ENCODE data around the gene NR5A1. TPM values are rescaled to one million over a fixed set of nuclear protein-coding genes. Genes with fewer than 3 reads are reported as not detected.

The NR5A1 gene
- total RNA-seq, 4 donors from 2014 or later, result not detected

DNA sequence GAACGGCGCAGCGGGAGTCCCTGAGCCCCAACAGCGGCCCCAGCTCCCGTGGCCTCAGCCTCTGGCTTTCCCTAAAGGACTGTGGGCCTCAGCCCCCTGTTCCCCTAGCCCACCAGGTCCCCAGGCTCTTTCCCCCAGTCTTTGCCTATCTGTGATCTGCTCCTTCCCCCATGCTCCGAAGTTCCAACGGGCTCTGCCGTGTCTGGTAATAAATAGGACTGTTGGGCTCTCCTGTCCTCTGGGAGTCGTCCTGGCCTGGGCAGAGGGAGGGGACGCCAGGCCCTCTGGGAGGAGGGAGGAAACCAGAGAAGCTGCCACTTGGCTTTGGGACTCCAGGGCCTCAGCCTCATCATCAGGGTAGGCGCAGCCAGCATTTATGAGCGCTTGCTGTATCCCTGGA lies 28.8 kb downstream of the NR5A1 start:
- 40% methylated on average over 7 of the region's 12 CpGs for WGBS
- TF ChIP-seq EP300 (IDR thresholded peaks at IDR 0.05), result no peak
- no peak for TF ChIP-seq POLR2A (IDR thresholded peaks at IDR 0.05)
- TF ChIP-seq POLR2AphosphoS5 (IDR thresholded peaks at IDR 0.05), result no peak
- TF ChIP-seq, protein P1, sequence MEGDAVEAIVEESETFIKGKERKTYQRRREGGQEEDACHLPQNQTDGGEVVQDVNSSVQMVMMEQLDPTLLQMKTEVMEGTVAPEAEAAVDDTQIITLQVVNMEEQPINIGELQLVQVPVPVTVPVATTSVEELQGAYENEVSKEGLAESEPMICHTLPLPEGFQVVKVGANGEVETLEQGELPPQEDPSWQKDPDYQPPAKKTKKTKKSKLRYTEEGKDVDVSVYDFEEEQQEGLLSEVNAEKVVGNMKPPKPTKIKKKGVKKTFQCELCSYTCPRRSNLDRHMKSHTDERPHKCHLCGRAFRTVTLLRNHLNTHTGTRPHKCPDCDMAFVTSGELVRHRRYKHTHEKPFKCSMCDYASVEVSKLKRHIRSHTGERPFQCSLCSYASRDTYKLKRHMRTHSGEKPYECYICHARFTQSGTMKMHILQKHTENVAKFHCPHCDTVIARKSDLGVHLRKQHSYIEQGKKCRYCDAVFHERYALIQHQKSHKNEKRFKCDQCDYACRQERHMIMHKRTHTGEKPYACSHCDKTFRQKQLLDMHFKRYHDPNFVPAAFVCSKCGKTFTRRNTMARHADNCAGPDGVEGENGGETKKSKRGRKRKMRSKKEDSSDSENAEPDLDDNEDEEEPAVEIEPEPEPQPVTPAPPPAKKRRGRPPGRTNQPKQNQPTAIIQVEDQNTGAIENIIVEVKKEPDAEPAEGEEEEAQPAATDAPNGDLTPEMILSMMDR (IDR thresholded peaks at IDR 0.05), result no peak
- no peak for DNase-seq (ENCODE audit: low spot score in 2 of 2)
- Histone ChIP-seq H3K27me3 (peaks cover 83% of the 10 kb centered on the region), H3K27ac (no peak overlapping the region), H3K9me3 (no peaks in the 10 kb centered on the region), H3K4me3 (no peak overlapping the region), H3K36me3 (no peaks in the 10 kb centered on the region), H3K4me1 (peaks cover 10% of the 10 kb centered on the region)

DNA sequence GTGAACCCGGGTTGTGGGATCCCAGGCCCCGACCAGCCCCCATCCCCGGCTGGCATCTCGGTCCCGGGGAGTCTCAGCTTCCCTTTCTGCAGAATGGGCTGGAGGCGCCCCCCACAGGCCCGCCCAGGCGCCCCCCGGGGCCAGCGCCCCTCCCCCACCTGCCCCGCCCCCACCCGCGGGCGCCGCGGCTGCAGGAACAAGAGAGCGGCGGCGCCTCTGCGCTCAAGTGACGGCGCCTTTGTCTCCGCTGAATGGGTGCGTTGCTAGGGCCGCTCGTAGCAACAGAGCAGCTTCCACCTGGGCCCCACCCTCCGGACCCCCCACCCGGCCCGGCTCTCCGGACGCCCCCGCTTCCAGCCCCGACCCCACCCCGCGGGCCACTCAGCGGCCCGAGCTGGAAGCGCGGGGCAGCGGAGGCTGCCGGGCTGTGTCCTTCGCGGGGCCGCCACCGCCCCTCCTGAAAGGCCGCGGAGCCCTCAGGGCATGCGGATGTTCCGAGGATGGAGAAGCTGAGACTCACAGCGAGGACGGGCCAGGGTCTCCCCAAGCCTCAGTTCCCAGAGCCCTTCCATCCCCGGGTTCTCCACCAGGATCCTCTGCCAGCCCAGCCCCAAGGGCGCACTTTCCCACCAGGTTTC lies 29.4 kb downstream of the NR5A1 start:
- peak overlapping the region; percentile 31 for H3K4me3 ChIP-seq
- TF ChIP-seq, protein P1 (IDR thresholded peaks at IDR 0.05), result no peak
- TF ChIP-seq EP300 (IDR thresholded peaks at IDR 0.05) (no peak), POLR2AphosphoS5 (IDR thresholded peaks at IDR 0.05) (no peak), POLR2A (IDR thresholded peaks at IDR 0.05) (no peak)

DNA sequence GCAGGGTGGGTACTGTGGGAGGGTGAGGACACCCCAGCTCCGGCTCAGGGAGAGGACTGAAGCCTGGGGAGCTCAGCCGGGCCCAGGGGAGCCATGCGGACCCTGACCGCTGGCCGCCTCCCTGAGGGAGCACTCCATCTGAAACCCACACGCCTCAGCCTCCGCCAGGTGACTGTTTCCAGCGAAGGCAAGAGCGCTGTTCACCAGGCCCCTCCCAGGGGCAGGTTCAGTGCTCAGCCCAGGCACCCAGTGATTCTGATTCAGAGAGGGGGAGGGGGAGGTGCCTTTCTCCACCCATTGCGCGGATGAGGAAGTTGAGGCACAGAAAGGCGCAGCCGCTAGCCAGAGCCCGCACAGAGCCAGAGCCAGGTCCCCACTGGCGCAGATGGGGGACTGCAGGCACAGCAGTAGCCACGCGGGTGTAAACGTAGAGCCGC lies 30.0 kb downstream of the NR5A1 start:
- 45% methylated on average over 5 of the region's 19 CpGs for WGBS
- peak overlapping the region; percentile 31 for H3K4me3 ChIP-seq
- TF ChIP-seq, protein P1 (IDR thresholded peaks at IDR 0.05), result no peak
- TF ChIP-seq POLR2A (IDR thresholded peaks at IDR 0.05) (no peak), POLR2AphosphoS5 (IDR thresholded peaks at IDR 0.05) (no peak), EP300 (IDR thresholded peaks at IDR 0.05) (no peak)

More for the DNA sequence above, 29.4 kb downstream of the NR5A1 start:
- Histone ChIP-seq H3K9me3 (no peaks in the 10 kb centered on the region), H3K27ac (no peak overlapping the region), H3K4me1 (peaks cover 10% of the 10 kb centered on the region), H3K36me3 (no peaks in the 10 kb centered on the region), H3K27me3 (peaks cover 80% of the 10 kb centered on the region)
- no peak for DNase-seq (ENCODE audit: low spot score in 2 of 2)
- no CpG with 5 or more reads among the region's 53 CpGs for WGBS

GRCh38 chr9:124475868-124476690 lies 31.1 kb downstream of the NR5A1 start:
- WGBS, result 63% methylated on average over 11 of the region's 14 CpGs
- Histone ChIP-seq H3K4me3 (no peak overlapping the region), H3K4me1 (peaks cover 10% of the 10 kb centered on the region), H3K27ac (no peak overlapping the region), H3K27me3 (peaks cover 71% of the 10 kb centered on the region), H3K9me3 (no peaks in the 10 kb centered on the region), H3K36me3 (no peaks in the 10 kb centered on the region)
- TF ChIP-seq POLR2AphosphoS5 (IDR thresholded peaks at IDR 0.05) (no peak), EP300 (IDR thresholded peaks at IDR 0.05) (no peak), POLR2A (IDR thresholded peaks at IDR 0.05) (no peak)
- TF ChIP-seq, protein P1 (IDR thresholded peaks at IDR 0.05), result no peak
- DNase-seq (ENCODE audit: low spot score in 2 of 2), result no peak

More for the DNA sequence above, 30.0 kb downstream of the NR5A1 start:
- Histone ChIP-seq H3K4me1 (peaks cover 10% of the 10 kb centered on the region), H3K9me3 (no peaks in the 10 kb centered on the region), H3K36me3 (no peaks in the 10 kb centered on the region), H3K27ac (no peak overlapping the region), H3K27me3 (peaks cover 75% of the 10 kb centered on the region)
- no peak for DNase-seq (ENCODE audit: low spot score in 2 of 2)

All from suprapubic skin (tissue), 4 donors.